ENCODE data around the gene CAPN13.

The CAPN13 gene

GRCh38 chr2:30721668-30722647 is 85.3 kb downstream of the CAPN13 start:
- no peak for DNase-seq

DNA sequence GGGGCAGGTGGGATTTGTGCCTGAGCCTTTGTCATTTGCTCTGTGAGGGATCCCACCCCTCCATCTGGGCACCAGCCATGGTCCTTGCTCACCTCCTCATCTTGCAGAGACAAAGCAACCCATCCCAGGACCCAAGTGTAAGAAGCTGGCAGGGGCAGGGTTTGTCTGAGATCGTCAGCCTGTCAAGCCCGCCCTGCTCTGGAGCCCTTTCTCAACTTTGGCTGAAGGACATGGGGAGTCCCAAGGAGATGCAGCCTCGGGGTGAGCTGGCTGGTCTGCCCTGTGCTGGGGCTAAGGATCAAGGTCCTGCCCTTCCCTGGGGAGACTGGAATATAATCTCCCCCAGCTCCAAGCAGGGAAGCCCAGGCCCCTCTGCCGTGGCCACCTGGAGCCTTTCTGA is 86.0 kb downstream of the CAPN13 start:
- no peak for DNase-seq

GRCh38 chr2:30717081-30717650 is 90.1 kb downstream of the CAPN13 start:
- no peak for DNase-seq

DNA sequence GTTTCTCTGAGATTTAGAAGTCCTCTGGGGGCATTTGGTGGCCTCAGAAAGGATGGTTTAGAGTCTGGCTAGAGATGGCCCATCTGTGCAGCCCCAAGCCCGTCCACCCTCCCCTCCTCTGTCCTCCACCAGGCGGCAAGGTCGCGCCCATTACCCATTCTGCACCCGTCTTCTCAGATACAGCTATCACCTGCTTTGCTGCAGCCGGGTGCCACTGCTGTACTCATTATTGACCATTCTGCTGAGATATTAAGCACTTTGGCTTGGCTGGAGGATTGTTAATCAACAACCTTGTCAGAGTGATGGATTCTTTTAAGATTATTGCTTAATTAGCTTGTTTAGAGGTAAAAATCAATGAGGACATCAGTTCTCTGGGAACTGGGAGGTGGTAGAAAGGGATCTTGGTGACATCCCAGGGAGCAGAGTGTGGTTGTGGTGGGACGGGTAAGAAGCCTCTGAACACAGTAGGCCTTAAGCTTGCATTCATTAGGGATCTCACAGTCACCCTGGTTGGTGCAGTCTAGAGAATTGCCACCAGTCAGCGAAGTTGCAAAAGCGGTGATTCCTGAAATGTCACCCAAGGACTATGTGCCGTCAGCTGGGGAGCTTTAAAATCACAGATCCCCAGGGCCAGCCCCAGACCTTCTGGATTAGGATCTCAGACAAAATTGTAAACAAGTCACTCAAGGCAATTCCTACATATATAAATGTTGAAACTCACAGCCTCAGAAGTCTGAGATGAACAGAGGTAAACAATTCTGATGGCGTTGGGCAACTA is 90.9 kb downstream of the CAPN13 start:
- no peak for DNase-seq

- DNase-seq: no peak
Measured at GRCh38 chr2:30714811-30715709, 92.2 kb downstream of the CAPN13 start.

DNA sequence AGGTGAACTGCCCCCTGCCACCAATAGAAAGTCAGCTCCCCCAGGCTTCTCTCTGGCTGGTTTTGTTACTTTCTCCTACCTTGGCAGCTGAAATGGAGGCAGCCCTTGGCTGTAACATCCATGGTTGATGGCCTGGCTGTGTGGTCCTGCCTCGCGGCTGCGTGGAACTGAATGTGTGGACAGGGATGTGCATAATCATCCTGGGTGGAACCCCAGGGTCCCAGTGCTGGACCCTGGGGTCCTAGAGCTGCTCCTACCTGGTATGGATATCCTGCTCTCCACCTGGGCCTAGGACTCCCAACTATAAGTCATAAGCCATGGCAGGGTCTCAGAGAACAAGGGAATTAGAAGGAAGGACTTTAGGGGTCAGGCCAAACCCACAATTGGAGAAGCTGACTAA is 93.5 kb downstream of the CAPN13 start:
- DNase-seq: no peak

GRCh38 chr2:30711646-30712085 is 95.6 kb downstream of the CAPN13 start:
- peak; percentile 78 for DNase-seq

- DNase-seq: no peak
Measured at GRCh38 chr2:30710461-30710860, 96.8 kb downstream of the CAPN13 start.

DNA sequence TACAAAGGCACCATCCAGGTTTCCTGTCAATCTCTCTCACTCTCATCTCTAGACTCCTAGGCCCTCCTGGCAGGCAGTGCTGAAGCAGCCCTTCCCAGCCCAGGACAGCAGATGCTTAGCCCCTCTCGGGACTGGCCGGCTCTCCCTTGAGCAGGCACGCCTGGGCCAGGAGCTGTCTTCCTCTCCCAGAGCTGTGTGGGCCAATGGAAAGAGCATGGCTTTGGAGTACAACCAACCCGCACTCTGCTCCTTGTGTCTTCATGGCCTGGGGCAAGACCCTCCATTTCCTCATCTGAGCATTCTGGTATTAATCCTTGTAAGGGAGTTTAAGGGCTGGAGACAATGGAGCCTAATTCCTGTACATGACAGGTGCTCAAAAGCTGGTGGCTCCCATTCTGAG is 97.2 kb downstream of the CAPN13 start:
- DNase-seq: no peak

GRCh38 chr2:30709516-30709915 is 97.7 kb downstream of the CAPN13 start:
- no peak for DNase-seq

GRCh38 chr2:30708491-30709290 is 98.6 kb downstream of the CAPN13 start:
- DNase-seq: no peak

GRCh38 chr2:30707304-30707903 is 99.8 kb downstream of the CAPN13 start:
- no peak for DNase-seq

GRCh38 chr2:30706534-30707303 is 100.5 kb downstream of the CAPN13 start:
- peak; percentile 57 for DNase-seq

DNA sequence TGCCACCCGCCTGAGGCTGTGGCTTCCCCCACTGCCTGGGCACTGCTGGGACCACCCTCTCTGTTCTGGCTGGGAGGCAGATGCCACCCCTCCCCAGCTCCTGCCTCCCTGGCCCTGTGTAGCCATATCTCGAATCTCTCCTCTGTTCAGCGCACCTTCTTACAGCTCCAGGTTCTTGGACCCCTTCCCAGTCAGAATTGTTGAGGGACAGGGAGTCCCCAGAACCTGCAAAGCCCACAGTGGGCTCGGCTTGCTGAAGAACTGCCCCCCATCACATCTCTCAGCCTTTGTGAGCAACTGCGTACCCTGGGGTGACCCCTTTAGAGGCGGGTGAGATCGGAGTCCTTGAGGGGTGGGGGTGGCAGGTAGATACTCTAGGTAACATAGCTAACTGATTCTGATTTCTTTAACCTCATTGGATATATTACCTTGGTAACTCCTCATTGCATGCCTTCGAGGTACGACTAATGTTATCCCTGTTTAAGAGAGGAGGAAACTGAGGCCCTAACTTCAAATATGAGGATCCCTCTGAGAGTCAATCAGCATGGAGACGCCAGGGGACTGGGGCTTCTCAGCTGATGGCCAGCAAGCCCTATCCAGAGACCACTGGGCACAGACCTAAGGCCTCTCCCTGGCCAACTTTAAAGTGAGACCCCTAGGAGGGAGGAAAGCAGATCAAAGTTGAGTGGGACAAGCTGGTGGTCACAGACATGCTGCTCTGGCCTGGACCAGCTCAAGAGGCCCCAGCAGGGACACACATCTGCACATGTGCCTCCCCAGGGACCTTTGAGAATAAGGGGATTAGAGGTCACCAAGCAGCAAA is 101.3 kb downstream of the CAPN13 start:
- DNase-seq: no peak

GRCh38 chr2:30705056-30705455 is 102.2 kb downstream of the CAPN13 start:
- DNase-seq: no peak

- no peak for DNase-seq
Measured at GRCh38 chr2:30704309-30705020, 102.8 kb downstream of the CAPN13 start.

DNA sequence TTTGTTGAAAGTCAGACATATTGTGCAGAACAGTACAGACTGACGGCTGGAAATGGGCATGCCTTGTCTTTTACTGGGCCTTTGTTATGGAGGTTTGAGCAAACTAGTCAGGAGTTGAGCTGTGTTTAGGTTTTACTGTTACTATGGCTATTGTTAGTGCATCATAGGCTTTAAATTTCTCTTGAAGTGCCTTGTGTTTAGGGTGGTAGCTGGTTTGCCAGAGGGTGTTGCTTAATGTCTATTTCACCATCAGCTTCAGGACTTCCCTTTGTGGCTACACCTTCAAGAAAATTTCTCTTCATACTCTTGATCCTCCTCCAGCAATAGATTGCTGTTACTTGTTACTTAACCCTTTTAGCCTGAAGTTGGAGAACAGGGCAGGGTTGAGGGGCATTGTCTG is 104.6 kb downstream of the CAPN13 start:
- DNase-seq: no peak

GRCh38 chr2:30701782-30702181 is 105.5 kb downstream of the CAPN13 start:
- DNase-seq: no peak
